Ovary (tissue), 3 donors: ENCODE data around the gene HERC4.

Experiments
- CTCF ChIP-seq, 3 donors: fragments of 450-650 bp in 2 of 3; fragments of 200-600 bp in 1 of 3; IDR thresholded peaks; one replicate each; pipeline versions ENCODE4 v1.5.1 to v1.8.0; 2016 to 2022; ENCODE audit warnings: antibody characterized with exemption in 3 of 3, mild to moderate bottlenecking in 1 of 3
- EP300 ChIP-seq: sonication (generic); formaldehyde crosslinking; IDR thresholded peaks from one replicate; pipeline ENCODE4 v1.6.1; 2017; ENCODE audit warnings: antibody characterized with exemption
- POLR2A ChIP-seq: fragments of 450-650 bp; IDR thresholded peaks from one replicate; pipeline ENCODE4 v1.6.1; 2017; ENCODE audit warnings: antibody characterized with exemption, mild to moderate bottlenecking, moderate library complexity
- donor health status: DM: no; HTN: no; CAD: no.

- TF ChIP-seq CTCF (IDR thresholded peaks at IDR 0.05) (no peak), POLR2A (no peak), EP300 (no peak)
Observed at GRCh38 chr10:68075550-68076004, 494 bp upstream of the HERC4 start.
